ENCODE results near the gene FBXO7. TPM values are rescaled to one million over a fixed set of nuclear protein-coding genes. Genes with fewer than 3 reads are reported as not detected.

FBXO7 gene
- total and polyA plus RNA-seq, 9 of the 15 experiments (the other 6 are each of a cell fraction or from before 2014, with no cell fraction given), result 34.0 to 162 (median 85.2) TPM

GRCh38 chr22:32531931-32532819, 57.6 kb downstream of the FBXO7 start (continued):
- TF ChIP-seq ELK1 (CRISPR knock-in tag; IDR thresholded peaks at IDR 0.05) (no peak), ZSCAN32 (CRISPR knock-in tag; IDR thresholded peaks at IDR 0.05) (no peak), PCBP1 (IDR thresholded peaks at IDR 0.05; ENCODE audit: low read depth, low read length, poor library complexity, severe bottlenecking) (no peak), ZKSCAN8 (CRISPR knock-in tag; IDR thresholded peaks at IDR 0.05) (no peak), POLR2H (tag; IDR thresholded peaks at IDR 0.05; ENCODE audit: low read depth) (no peak), THRAP3 (IDR thresholded peaks at IDR 0.05; ENCODE audit: borderline replicate concordance) (no peak), MCM2 (IDR thresholded peaks at IDR 0.05; ENCODE audit: low read depth) (no peak), ARNT (IDR thresholded peaks at IDR 0.05) (no peak), RBM22 (IDR thresholded peaks at IDR 0.05; ENCODE audit: low read depth, low read length, poor library complexity, severe bottlenecking) (no peak), ARHGAP35 (IDR thresholded peaks at IDR 0.05; ENCODE audit: partially characterized antibody) (no peak), HDGF (IDR thresholded peaks at IDR 0.05) (no peak), PTTG1 (tag; IDR thresholded peaks at IDR 0.05; ENCODE audit: low read depth) (no peak), IRF2 (CRISPR knock-in tag; IDR thresholded peaks at IDR 0.05) (no peak), PCBP2 (IDR thresholded peaks at IDR 0.05; ENCODE audit: low read depth, low read length, poor library complexity, severe bottlenecking) (no peak), SMAD3 (CRISPR knock-in tag; conservative IDR thresholded peaks at IDR 0.05) (0 out of 2 replicates have a peak, but pooled peaks have one; percentile 30), HMBOX1 (IDR thresholded peaks at IDR 0.05) (no peak), NBN (IDR thresholded peaks at IDR 0.05; ENCODE audit: low read depth) (no peak), DIDO1 (tag; IDR thresholded peaks at IDR 0.05; ENCODE audit: low read depth) (no peak), CBX5 (IDR thresholded peaks at IDR 0.05; ENCODE audit: borderline replicate concordance, low read depth) (no peak), RAD51 (IDR thresholded peaks at IDR 0.05; ENCODE audit: borderline replicate concordance, low read depth) (peak; percentile 54; the same call in 1 of the 2 replicates), NRF1 (conservative IDR thresholded peaks at IDR 0.05 in 1 of 2, IDR thresholded peaks at IDR 0.05 in 1 of 2) (0 out of 4 replicates have a peak, but pooled peaks of 1 of the 2 experiments have one; percentile 3), FOSL1 (tag; conservative IDR thresholded peaks at IDR 0.05) (0 out of 2 replicates have a peak, but pooled peaks have one; percentile 20), ZNF140 (CRISPR knock-in tag; IDR thresholded peaks at IDR 0.05) (no peak)
- TF ChIP-seq, protein P1, sequence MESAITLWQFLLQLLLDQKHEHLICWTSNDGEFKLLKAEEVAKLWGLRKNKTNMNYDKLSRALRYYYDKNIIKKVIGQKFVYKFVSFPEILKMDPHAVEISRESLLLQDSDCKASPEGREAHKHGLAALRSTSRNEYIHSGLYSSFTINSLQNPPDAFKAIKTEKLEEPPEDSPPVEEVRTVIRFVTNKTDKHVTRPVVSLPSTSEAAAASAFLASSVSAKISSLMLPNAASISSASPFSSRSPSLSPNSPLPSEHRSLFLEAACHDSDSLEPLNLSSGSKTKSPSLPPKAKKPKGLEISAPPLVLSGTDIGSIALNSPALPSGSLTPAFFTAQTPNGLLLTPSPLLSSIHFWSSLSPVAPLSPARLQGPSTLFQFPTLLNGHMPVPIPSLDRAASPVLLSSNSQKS (CRISPR knock-in tag; IDR thresholded peaks at IDR 0.05), result no peak
- TF ChIP-seq, protein P2, sequence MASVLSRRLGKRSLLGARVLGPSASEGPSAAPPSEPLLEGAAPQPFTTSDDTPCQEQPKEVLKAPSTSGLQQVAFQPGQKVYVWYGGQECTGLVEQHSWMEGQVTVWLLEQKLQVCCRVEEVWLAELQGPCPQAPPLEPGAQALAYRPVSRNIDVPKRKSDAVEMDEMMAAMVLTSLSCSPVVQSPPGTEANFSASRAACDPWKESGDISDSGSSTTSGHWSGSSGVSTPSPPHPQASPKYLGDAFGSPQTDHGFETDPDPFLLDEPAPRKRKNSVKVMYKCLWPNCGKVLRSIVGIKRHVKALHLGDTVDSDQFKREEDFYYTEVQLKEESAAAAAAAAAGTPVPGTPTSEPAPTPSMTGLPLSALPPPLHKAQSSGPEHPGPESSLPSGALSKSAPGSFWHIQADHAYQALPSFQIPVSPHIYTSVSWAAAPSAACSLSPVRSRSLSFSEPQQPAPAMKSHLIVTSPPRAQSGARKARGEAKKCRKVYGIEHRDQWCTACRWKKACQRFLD (CRISPR knock-in tag; IDR thresholded peaks at IDR 0.05), result peak; percentile 69; the same call in 1 of the 2 replicates
